NCI-H187 (cell line): ENCODE data around the gene PAPSS2.
"Not testable (repeated sequence)": the region's sequence is repeated elsewhere in the genome, so short reads cannot be mapped to it uniquely, and the experiment has no call there.

Source experiments
- DNase-seq, 2 experiments: peaks; one replicate each; lab custom pipeline; 2025; lab: John Stamatoyannopoulos, UW

The PAPSS2 gene

DNA sequence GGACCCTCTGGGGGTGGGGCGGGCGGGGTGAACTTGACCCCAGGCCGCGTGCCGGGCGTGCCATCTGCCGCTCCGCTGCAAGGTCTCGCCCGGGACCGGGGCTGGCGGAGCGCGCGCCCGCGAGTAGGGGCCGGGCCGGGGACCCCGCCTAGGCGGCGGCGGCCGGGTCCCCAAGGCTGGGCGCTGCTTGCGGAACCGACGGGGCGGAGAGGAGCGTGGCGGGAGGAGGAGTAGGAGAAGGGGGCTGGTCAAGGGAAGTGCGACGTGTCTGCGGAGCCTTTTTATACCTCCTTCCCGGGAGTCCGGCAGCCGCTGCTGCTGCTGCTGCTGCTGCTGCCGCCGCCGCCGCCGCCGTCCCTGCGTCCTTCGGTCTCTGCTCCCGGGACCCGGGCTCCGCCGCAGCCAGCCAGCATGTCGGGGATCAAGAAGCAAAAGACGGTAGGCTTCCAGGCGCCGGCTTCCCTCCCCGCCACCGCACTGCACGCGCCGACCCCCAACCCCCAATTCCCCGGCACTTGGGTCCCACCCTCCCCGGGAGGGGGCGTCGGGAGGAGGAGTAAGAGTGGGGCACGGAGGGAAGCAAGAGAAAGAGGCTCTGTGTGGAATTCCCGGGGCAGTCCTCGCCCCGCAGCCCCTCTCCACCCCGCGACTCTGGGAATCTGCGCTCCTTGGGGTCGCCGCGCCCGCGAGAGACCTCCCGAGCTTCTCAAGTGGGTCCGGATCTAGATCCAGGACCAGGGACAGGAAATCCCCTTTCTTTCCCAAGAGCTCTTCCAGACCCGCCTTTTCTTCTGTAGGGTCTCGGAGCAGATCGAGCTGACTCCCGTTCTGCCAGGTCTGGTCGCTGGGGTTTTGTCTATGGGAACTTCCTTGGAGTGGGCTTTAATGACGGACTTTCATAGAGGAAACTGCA lies at the start of gene PAPSS2:
Gene PAPSS2, plus strand, starts transcription at position 308 of the 913 bp plus-strand sequence. Its CDS starts 104 bp downstream, at position 412.
- DNase-seq = no peak

DNA sequence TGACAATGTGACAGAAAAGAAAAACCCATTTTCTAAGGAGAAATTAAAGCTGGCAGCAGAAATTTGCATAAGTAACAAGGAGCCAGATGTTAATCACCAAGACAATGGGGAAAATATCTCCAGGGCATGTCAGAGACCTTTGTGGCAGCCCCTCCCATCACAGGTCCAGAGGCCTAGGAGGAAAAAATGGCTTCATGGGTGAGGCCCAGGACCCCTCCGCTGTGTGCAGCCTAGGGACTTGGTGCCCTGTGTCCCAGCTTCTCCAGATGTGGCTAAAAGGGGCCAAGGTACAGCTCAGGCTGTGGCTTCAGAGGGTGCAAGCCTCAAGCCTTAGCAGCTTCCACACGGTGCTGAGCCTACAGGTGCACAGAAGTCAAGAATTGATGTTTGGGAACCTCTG lies 48.3 kb upstream of the PAPSS2 start:
- not testable (repeated sequence) for DNase-seq

DNA sequence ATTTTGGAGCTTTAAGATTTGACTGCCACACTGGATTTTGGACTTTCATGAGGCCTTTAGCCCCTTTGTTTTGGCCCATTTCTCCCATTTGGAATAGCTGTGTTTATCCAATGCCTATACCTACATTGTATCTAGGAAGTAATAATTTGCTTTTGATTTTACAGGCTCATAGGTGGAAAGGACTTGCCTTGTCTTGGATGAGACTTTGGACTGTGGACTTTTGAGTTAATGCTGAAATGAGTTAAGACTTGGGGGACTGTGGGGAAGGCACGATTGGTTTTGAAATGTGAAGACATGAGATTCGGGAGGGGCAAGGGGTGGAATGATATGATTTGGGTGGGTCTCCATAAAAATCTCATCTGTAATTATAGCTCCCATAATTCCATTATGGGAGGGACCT lies 47.6 kb upstream of the PAPSS2 start:
- DNase-seq = no peak

DNA sequence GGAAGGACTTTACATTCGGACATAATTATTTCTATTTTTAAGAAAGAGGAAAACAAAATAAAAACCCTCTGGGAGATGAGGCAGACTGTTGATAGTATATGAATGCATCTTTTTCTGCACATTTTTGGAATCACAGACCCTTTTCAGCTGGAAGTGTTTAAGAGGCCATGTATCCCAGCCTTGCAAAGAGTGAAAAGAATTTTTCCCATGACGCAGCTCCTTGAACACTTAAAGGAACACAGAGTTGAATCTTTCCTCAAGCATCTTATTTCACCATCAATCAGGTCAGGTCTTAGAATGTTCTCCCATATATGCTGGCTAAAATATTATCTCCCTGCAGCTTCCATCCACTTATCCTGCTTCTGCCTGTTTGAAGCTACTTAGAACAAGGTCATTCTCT lies 45.9 kb upstream of the PAPSS2 start:
- DNase-seq = no peak

DNA sequence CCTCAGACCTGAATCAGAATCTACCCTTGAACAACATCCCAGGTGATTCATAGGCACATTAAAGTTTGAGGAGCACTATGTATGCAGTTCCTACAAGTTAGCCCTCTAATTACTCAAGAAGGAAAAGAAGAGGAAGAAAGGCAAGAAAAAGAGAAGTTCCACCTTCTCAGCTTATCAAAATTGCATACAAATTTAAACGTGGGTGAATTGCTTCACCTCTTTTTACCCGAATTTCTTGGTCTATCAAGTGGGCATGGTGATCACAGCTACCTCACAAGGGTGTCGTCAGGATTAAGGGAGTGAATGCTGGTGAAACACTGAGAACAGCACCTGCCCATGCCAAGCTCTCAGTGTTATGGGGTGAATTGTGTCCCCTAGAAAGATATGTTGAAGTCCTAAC lies 43.8 kb upstream of the PAPSS2 start:
- no peak for DNase-seq

DNA sequence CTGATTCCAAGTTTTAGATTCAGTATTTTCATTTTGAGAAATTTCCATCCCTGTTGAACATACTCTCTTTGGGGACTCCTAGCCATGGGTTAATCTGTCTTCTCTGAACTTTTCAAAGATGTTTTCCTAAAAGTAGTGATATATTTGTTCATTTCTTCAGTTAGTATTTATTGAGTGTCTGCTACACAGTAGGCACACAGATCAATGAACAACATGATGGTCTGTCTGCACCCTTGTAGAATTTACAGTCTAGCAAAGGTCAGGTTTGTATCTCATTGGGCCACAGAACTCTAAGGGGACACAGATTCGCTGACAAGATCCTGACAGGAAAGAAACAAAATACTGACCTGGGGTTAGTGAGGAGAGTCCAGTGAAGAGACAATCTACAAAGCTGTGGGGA lies 42.2 kb upstream of the PAPSS2 start:
- no peak for DNase-seq

DNA sequence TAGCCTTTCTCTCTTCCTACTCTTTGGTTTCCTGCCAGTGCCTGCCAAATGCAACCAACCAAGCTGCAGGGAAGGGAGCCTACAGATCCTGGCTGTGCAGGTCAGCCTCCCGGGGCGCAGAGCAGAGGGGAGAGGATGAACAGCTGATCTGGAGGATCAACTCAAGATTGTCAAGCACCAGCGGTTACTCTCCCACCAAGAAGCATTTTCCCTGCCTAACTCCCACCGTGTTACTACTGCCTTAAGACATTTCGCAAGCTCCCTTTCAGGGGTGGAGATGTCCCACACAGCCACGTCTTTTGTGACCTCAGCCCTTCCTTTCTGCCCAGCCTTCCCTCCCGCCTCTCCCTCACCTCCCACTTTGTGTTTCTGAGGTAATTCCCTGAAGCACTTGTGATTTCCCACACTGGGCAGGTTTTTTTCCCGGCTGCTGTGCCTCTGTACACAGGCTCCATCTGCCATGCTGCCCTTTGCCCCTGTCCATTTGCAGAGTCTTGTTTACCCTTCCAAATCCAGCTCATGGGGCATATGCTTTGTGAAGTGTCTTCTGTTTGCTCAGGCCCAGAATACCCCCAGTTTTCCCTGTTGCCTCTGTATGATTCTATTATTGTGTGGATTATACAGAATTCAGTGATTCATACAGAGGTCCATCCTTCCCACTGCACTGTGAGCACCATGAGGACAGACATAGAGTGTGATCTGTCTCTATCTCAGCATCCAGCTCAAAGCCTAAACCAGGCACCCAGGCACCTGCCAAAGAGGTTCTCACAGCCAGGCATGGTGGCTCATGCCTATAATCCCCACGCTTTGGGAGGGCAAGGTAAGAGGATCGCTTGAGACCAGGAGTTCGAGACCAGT lies 40.9 kb upstream of the PAPSS2 start:
- DNase-seq = no peak

DNA sequence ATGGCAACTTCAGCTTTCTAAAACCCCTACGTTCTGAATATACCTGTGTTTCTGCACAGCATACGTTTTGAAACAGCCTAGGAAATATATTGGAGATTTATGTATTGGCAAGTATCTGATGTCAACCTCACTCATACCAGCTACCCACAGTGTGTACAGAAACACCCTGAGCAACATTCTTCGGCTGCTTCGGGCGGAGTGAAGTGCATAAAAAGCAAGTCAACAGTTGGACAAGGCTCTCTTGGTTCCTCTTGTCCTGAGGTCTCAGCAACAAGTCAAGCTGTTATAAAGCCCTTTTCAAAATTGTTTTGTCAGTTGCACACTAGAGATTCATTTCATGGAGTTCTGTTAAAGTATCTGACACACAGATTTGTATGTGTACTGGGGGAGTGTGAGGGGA lies 40.0 kb upstream of the PAPSS2 start:
- no peak for DNase-seq

DNA sequence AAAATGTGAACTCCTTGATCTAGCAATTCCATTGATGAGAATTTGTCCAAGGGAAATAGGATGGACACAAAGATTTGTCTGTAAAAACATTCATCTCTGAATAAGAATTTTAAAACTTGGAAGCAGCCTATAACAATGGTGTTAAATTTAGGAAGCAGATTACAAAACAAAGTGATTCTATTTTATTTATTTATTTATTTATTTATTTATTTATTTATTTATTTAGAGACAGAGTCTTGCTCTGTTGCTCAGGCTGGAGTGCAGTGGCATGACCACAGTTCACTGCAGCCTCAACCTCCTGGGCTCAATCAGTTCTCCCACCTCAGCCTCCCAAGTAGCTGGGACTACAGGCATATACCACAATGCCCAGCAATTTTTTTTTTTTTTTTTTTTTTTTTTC lies 38.2 kb upstream of the PAPSS2 start:
- not testable (repeated sequence) for DNase-seq

DNA sequence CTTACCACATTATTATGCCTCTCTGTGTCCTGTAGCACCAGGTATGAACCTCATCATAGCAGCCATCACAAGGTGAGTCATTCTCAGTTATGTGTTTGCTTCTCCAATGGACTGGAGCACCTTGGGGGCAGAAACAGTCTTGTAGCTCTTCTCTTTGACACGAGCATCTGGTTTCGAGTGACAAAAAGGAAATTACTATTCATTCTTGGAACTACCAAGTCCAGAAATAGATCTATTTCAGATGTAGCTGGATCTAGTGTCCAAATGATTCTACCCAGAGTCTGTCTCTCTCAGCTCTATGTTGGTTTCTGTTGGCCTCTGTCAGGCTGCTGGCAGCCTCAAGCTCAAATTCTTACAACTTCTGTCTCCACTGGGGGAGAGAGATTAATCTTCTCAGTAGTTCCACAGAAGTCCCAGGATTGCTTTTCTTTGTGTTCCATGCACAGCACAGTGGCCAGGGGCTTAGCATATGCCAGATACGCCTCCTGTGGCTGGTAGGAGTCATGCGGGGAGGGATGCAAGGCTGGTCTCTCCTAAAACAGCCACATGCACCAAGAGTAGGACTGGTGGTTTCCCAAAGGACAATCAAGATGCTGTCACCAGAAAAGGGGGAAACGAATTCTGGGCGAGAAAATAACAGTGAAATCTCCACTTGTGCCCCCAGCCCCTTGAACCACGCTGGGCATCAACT lies 37.2 kb upstream of the PAPSS2 start:
- DNase-seq = no peak

DNA sequence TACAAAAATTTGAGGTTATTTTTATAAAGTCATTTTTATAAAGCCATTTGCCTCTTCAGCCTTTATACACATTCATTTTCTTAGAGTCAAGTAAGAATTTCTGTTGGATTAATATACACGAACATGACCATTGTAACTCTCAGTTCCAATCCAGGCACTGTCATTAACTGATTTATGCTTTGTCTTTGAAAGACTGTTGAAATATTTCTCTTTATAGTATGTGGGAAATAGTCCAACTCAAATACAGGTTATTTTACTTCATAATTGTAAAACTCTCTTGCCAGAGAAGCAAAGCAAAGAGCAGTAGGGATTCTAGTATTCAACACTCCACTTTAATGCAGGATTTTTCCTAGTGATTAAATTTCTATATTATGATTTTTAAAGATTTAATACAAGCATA lies 36.5 kb upstream of the PAPSS2 start:
- DNase-seq = no peak

DNA sequence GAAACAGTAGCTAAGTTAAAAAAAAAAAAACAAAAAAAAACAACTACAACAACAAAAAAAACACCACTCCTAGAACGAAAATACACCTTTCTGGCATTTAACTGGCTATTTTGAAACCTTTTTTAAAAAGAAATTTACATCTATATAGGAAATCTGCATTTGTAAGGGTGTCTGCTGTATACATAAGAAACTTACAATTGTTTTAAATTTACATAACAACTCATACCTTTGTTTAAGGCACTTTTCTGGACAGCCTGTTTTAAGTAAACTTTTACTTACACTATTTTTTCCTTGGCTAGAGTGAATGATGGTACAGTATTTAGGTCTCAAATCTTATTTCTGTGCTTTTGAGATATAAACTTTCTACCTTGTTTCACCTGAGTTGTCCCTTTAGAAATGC lies 34.0 kb upstream of the PAPSS2 start:
- DNase-seq = no peak

DNA sequence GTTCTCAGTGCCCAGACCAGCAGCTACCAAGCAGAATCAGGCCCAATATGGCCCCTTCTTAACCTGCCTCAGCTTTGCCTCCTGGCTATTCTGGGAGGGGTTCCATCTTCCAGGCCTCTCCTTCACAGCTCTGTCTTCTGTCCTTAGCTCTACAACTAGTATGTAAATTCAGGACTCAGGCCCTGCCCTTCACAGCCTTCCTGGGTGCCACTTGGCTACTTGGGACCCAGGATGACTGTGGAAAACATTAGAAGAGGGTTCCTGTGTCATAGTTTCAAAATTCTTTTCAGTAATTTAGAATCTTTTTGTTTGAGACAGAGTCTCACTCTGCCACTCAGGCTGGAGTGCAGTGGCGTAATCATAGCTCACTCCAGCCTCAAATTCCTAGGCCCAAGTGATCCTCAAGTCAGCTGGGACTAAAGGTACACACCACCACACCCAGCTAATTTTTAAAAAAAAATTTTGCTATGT lies 33.2 kb upstream of the PAPSS2 start:
- no peak for DNase-seq

DNA sequence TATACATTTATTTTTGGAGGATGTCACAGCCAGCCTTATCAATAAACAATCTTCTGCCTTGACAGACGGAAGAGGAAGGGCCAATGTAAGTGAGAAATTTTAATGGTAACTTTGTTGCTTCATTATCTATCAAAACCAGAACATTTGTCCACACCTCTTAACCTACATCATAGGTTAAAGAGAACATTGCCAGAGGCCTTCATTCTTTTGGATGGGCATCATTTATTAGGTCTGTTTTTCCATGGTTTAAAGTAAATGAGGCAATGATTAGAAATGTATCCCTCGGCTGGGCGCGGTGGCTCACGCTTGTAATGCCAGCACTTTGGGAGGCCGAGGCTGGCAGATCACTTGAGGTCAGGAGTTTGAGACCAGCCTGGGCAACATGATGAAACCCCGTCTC lies 29.5 kb upstream of the PAPSS2 start:
- DNase-seq = no peak

DNA sequence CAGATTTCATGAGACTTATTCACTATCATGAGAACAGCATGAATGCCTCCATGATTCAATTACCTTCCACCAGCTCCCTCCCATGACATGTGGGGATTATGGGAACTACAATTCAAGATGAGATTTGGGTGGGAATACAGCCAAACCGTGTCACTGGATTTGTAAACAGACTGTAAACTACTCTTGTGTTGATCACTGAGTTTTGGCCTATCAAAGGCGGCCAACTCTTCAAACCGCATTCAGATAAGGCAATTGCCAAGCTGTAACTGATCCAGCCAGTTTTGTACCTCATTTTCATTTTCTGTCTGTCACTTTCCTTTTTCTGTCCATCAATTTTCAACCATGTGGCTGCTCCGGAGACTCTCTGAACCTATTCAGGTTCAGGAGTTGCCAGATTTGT lies 27.2 kb upstream of the PAPSS2 start:
- DNase-seq = no peak

DNA sequence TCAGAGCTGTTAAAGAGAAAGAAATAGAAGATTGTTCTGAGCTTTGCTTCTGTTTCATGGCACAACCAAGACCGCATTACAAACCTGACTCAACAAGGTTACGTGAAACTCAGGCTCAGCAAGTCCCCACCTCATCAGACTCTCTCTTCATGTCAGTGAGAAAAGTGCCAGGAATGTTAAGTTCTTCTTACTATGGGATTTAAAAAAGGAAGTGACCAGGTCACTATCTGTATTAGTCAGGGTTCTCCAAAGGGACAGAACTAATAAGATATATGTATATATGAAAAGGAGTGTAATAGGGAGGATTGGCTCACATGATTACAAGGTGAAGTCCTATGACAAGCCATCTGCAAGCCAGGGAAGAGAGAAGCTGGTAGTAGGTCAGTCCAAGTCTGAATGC lies 25.4 kb upstream of the PAPSS2 start:
- DNase-seq = no peak

DNA sequence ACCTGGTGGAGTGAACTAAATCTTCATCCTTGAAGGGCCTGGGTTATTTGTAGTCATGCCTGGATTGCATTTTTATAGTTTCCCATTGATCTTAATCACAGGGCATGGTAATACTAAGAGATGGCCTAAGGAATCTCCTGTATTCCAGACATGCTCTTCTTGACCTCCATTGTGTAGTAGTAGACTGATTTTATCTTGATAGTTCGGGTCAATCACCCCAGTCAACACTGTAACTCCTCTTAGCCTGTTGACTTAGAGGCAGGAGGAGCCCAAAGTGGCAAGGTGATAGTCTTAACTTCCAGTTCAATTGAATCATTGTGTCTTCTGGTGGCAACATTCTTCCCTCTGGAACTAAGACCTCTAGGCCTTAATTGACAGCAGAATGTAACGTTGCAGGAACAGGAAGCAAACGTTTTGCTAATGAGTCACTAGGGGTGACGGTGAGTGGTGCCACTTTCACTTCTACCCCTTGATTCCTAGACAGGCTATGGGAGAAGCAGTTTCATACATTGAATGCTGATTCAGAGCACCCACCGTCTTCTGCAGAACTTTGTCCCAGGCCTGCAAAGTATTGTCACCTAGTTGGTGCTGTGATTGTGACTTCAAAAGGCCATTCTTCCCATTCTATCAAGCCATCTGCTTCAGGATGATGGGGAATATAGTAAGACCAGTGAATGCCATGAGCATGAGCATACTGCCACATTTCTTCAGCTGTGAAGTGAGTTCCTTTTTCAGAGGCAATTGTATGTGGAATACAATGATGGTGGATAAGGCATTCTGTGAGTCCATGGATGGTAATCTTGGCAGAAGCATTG lies 24.0 kb upstream of the PAPSS2 start:
- no peak for DNase-seq

DNA sequence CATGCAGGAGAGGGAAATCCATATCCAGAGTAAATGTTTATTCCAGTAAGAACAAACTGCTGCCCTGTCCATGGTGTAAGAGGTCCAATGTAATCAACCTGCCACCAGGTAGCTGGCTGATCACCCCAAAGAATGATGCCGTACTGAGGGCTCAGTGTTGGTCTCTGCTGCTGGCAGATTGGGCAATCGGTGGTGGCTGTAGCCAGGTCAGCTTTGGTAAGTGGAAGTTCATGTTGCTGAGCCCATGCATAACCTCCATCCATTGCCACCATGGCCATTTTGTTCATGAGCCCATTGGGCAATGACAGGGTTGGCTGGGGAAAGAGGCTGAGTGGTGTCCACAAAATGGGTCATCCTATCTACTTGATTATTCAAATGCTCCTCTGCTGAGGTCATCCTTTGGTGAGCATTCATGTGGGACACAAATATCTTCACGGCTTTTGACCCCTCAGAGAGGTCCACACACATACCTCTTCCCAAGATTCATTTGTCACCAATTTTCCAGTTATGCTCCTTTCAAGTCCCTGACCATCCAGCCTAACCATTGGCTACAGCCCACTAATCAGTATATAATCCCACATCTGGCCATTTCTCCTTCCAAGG lies 23.3 kb upstream of the PAPSS2 start:
- no peak for DNase-seq

DNA sequence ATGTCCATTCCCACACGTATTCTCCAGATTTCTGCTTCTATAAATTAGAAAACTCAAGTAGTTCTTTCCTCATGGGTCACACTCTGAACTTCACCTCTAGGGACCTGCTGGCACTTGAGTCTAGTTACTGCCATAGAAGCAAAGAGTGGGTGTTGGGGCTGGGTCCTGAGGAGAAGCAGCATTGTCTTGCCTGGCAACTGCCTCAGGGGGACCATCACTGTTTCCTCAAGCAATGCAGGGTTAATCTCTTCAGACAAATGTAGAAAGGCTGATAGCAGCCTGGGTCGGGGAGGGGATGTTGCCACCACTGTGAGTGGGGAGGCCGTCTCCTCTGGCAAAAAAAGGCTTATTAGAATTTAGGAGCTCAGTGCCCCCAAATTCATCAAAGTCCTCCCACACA lies 20.2 kb upstream of the PAPSS2 start:
- DNase-seq = no peak

DNA sequence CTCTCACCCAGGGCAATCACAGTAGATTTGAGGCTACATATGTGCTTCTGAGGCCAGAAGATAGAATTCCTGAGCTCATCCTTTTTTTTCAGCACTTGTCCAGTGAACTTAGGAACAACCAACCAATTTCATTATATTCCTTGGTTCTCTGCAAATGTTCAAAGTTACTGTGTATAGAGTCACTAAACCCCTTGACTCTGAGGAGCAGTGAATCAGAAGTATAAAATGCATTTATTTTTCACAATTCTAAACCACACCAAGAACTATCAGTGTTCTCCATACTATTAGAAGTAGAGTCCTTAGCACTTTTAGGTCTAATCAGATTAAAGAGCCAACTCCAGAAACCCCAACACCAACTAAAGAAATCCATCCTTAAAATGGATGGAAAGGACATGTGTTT lies 19.6 kb upstream of the PAPSS2 start:
- no peak for DNase-seq

DNA sequence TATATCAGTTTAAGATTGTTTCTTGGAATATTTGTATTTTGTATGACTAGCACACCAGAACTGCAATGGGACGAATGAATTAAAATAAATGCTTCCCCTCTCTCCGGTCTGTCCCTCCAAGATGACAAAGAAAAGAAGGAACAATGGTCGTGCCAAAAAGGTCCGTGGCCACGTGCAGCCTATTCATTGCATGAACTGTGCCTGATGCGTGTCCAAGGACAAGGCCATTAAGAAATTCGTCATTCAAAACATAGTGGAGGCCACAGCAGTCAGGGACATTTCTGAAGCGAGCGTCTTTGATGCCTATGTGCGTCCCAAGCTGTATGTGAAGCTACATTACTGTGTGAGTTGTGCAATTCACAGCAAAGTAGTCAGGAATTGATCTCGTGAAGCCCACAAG lies 17.2 kb upstream of the PAPSS2 start:
- no peak for DNase-seq
